ENCODE data around the gene SLC28A3.

- TF ChIP-seq POLR2AphosphoS5 (IDR thresholded peaks at IDR 0.05; ENCODE audit: low read depth, low read length): no peak
- TF ChIP-seq TAF1 (IDR thresholded peaks at IDR 0.05; ENCODE audit: borderline replicate concordance, insufficient read depth, low read length): no peak
- no peak for TF ChIP-seq SIN3A (IDR thresholded peaks at IDR 0.05; ENCODE audit: borderline replicate concordance, insufficient read depth, low read length)
- no peak for TF ChIP-seq FOXP2 (optimal IDR thresholded peaks at IDR 0.05; ENCODE audit: borderline replicate concordance, extremely low read depth, extremely low read length, insufficient read depth)
- TF ChIP-seq REST (IDR thresholded peaks at IDR 0.05; ENCODE audit: insufficient read depth in 1 of 2, low read depth in 2 of 2, low read length in 2 of 2): no peak
Observed at GRCh38 chr9:84297162-84297821, 43.3 kb downstream of the SLC28A3 start.

Data from PFSK-1 (cell line).